ENCODE results near the gene RAET1E. TPM values are rescaled to one million over a fixed set of nuclear protein-coding genes. Genes with fewer than 3 reads are reported as not detected.
"Not testable (repeated sequence)": the region's sequence is repeated elsewhere in the genome, so short reads cannot be mapped to it uniquely, and the experiment has no call there.

RAET1E gene
- total RNA-seq, 1 experiment from 2014 or later = 2.8 TPM

DNA sequence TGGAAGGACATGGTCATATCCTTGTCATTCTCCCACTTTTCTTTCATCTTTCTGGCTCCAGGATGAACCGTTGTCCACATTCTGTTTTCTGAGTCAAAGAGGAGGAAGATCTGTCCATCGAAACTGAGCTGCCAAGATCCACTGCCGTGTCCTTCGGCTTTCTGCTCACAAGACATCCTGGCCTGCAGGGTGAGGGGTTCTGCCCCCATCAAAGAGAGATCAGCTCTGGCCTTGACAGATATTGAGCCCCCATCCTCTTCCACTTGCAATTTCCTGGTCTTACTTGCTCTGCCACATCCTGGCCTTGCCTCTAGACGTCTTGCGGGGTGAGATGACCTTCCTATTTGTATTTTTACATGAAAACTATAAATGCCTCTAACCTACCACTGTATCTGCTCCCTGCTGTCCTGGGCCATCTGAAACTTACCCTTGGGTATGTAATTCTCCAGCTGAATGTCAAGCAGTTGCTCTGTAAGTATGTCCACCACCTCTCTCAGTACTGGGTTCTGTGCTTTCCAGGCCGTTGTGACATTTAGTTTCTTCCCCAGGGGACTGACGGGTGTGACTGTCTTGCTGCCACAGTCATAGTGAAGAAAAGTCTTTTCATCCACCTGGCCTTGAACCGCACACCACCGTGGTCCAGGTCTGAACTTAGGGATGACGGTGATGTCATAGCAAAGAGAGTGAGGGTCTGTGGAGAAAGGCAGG lies 21.4 kb upstream of the RAET1E start:
- H3K36me3 ChIP-seq, DNase-seq, H3K4me3 ChIP-seq, H3K9me3 ChIP-seq, H3K27me3 ChIP-seq: not testable (repeated sequence)

DNA sequence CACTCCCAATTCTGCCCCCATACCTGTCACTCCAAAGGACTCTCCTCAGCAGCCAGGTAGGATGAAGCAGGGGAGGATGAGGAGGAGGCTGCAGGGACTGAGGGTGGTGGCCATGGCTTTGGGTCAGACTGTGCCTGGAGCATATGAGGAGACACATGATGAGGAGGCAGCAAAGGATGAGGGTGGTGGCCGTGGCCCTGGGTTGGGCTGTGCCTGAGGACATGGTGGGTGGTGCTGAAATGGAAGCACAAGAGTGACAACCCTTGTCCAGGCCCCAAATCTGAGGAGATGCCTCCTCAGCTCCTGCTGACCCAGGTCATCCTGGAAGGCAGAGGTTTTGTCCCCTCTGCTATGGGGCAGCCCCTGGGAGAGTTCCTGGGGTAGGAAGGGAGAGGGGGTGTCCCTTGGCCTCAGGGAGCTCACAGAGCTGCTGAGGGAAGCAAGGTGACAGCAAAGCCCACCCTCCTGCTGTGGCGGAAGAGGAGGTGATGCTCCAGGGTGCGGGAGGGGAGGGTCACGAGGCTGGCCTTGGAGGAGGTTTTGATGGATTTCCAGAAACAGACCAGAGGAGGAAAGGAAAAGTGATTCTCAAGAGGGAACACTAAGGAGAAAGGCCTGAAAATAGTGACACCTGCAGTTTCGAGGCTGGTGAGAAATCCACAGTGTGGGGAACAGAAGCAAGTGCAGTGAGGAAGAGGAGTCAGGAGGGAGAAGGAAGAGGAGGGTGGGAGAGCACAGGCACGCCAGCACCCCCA lies 20.4 kb upstream of the RAET1E start:
- Histone ChIP-seq H3K36me3 (no peaks in the 10 kb centered on the region), H3K9me3 (no peaks in the 10 kb centered on the region)
- DNase-seq = no peak

GRCh38 chr6:149917679-149918078 lies 19.8 kb upstream of the RAET1E start:
- no peaks in the 10 kb centered on the region for H3K27me3 ChIP-seq

More for the DNA sequence above, 20.4 kb upstream of the RAET1E start:
- Histone ChIP-seq H3K27me3 (no peaks in the 10 kb centered on the region), H3K4me3 (no peak overlapping the region)

DNA sequence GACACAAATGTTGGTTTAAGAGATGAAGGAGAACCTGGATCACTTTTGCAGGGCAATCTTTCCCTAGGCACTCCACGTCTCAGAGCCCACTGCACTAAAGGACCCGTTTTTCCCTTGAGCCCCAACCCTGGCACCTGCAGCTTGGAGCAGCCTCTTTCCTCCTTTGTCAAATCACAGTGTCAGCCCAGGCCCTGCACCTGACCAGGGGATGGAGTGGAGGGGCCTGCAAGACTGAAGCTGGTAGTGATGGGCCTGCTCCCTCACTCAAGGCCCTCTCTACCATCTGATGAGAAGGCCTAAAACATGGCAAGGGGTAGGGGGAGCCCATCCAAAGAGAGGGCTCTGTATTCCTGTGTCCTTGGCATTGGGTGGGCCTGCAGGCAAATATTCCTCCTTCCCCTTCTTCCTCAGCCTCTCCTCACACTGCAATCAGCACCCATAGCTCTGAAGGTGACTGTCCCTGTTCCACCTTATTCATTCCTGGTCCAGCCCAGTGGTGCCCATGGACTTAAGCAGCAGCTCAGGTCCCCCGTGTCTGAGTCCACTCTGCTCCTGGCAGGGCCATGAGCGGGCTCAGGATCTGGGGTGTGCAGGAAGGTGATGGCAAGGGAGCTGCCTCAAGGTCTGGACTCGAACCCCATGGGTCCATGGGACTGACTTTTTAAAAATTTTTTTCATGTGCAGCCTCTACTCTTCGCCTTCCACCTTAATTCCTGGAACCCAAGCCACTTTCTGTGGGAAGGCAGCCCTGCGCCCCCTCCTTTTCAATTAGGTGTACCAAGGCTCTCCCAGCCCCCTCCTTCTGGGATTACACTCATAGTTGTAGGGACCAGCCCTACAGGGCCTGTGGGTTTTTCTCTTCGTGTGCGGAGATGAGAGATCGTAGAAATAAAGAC lies 18.3 kb upstream of the RAET1E start:
- H3K27me3 ChIP-seq = no peaks in the 10 kb centered on the region
- H3K36me3 ChIP-seq = no peaks in the 10 kb centered on the region
- H3K9me3 ChIP-seq = no peaks in the 10 kb centered on the region
- H3K4me3 ChIP-seq = no peak overlapping the region
- no peak for DNase-seq

More at GRCh38 chr6:149917679-149918078, 19.8 kb upstream of the RAET1E start:
- no peaks in the 10 kb centered on the region for H3K36me3 ChIP-seq
- no peaks in the 10 kb centered on the region for H3K9me3 ChIP-seq
- no peak for DNase-seq
- H3K4me3 ChIP-seq = no peak overlapping the region

DNA sequence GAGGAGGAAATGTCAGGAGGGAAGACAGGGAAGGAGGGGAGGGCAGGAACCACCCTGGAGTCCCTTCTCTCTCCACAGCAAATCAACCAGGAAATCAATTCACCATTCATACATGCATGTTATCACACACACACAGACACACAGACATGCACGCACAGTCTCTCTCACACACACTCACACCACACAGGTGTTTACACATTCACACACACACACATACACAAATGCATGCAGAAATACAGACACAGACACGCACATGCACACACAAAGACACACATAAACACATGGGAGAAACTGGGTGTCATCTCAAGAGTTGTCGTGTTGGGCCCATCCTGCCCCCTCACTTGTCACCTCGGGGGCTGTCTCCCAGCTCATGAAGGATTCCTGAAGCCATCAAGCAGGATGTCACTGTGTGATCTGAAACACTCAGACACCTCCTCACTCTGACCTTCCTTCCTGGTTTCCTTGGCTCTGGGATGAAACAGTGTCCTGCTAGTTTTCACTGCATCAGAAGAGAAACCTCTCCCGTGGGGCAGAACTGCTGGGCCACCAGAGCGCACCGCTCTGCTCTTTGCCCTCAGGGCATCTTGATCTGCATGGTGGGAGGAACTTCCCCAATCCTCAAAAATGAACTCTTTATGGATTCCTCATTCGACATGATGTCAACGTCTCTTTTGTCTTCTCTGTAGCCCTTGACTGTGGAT lies 15.8 kb upstream of the RAET1E start:
- no peaks in the 10 kb centered on the region for H3K36me3 ChIP-seq
- no peak overlapping the region for H3K4me3 ChIP-seq
- no peak for DNase-seq
- H3K27me3 ChIP-seq = no peaks in the 10 kb centered on the region
- no peaks in the 10 kb centered on the region for H3K9me3 ChIP-seq

DNA sequence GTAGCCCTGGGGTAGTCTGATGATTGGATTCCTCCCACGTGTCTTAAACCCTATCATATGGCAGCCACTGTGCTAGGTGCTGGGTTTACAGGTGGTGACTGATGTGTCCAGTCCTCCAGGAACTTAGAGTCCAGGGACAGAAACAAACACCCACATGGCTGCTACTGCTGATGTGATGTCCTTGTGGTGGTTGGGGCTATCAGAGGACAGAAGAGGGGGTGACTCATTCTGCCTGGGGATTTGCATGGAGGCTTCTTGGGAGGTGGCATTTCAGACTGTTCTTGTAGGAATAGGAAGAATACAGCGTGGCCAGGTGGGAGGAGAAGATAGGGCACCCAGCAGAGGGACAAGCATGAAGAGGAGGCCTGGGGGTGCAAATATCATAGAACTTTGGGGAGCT lies 15.2 kb upstream of the RAET1E start:
- no peak for DNase-seq
- Histone ChIP-seq H3K27me3 (no peaks in the 10 kb centered on the region), H3K4me3 (no peak overlapping the region), H3K36me3 (no peaks in the 10 kb centered on the region), H3K9me3 (no peaks in the 10 kb centered on the region; the same call in 1 of the 2 replicates)

- H3K27me3 ChIP-seq, H3K4me3 ChIP-seq, H3K36me3 ChIP-seq, DNase-seq, H3K9me3 ChIP-seq: not testable (repeated sequence)
Observed at GRCh38 chr6:149912680-149913079, 14.8 kb upstream of the RAET1E start.

DNA sequence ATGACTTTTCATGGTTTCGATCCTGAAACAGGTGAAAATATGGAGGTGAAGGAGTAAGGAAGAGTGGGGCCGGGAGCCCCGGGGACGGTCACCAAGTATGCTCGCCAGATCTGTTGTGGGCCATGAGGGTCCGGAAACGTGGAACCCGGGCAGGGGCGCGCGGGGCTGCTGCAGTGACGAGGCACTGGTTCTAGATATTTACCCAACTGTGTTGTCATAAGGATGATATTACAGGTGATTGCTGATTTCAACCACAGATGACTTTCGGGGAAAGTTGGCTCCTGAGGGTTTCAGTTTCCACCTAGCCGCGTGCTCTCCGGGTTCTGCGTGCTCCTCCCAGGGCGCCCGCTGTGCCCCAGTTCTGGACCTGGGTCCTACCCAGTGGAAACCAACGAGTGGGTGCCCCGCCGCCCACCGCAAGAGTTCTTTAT lies 12.8 kb upstream of the RAET1E start:
- Histone ChIP-seq H3K27me3 (no peaks in the 10 kb centered on the region), H3K36me3 (no peaks in the 10 kb centered on the region), H3K4me3 (no peak overlapping the region), H3K9me3 (no peaks in the 10 kb centered on the region; the same call in 1 of the 2 replicates)
- DNase-seq = no peak

- Histone ChIP-seq H3K36me3 (no peaks in the 10 kb centered on the region), H3K9me3 (no peaks in the 10 kb centered on the region; the same call in 1 of the 2 replicates), H3K4me3 (no peak overlapping the region), H3K27me3 (no peaks in the 10 kb centered on the region)
- DNase-seq = no peak
Observed at GRCh38 chr6:149909701-149910470, 12.0 kb upstream of the RAET1E start.

GRCh38 chr6:149908480-149908879 lies 10.6 kb upstream of the RAET1E start:
- not testable (repeated sequence) for H3K9me3 ChIP-seq, H3K4me3 ChIP-seq, DNase-seq, H3K36me3 ChIP-seq, H3K27me3 ChIP-seq

DNA sequence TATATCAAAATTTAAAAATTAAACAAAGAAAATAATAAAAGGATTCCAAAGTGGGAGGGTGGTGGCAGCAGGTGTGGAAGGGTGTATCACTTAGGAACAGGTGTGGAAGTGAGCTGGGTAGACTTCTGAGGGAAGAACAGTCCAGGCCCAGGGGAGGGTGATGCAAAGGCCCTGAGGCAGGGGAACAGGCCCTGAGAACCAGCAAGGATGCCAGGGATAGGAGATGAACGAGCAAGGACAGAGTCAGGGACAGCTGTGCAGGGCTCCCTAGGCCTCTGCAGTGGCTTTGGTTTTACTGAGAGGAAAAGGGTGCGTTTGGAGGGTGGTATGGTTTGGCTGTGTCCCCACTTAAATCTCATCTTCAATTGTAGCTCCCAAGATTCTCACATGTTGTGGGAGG lies 9.4 kb upstream of the RAET1E start:
- H3K27me3 ChIP-seq = no peaks in the 10 kb centered on the region
- no peak overlapping the region for H3K4me3 ChIP-seq
- no peaks in the 10 kb centered on the region for H3K36me3 ChIP-seq
- no peaks in the 10 kb centered on the region; the same call in 1 of the 2 replicates for H3K9me3 ChIP-seq
- DNase-seq = no peak

GRCh38 chr6:149906405-149906804 lies 8.5 kb upstream of the RAET1E start:
- no peaks in the 10 kb centered on the region; the same call in 1 of the 2 replicates for H3K9me3 ChIP-seq
- no peak for DNase-seq
- no peaks in the 10 kb centered on the region for H3K36me3 ChIP-seq
- no peak overlapping the region for H3K4me3 ChIP-seq
- H3K27me3 ChIP-seq = no peaks in the 10 kb centered on the region

DNA sequence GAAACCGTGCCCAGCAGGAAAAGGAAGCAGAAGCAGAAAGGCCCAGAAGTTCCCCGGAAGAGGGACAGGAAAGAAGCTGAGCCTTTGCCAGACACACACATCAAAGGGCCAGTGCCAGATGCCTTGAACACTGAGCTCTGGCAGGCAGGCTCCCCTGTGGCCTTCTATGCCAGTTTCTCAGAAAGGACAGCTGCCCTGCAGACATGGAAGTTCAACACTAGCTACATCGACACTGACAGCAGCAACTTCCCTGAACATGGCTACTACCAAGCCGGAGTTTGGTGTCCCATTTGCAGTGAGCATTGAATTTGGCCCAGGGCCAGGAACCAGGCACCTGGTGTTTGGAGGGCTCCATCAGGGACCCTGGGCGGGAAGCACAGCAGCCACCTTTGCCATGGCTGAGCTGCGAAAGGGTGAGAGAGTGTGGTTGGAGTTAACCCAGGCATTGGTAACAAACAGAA lies 8.0 kb upstream of the RAET1E start:
- Histone ChIP-seq H3K9me3 (no peaks in the 10 kb centered on the region; the same call in 1 of the 2 replicates), H3K36me3 (no peaks in the 10 kb centered on the region), H3K4me3 (no peak overlapping the region), H3K27me3 (no peaks in the 10 kb centered on the region)
- DNase-seq = no peak

DNA sequence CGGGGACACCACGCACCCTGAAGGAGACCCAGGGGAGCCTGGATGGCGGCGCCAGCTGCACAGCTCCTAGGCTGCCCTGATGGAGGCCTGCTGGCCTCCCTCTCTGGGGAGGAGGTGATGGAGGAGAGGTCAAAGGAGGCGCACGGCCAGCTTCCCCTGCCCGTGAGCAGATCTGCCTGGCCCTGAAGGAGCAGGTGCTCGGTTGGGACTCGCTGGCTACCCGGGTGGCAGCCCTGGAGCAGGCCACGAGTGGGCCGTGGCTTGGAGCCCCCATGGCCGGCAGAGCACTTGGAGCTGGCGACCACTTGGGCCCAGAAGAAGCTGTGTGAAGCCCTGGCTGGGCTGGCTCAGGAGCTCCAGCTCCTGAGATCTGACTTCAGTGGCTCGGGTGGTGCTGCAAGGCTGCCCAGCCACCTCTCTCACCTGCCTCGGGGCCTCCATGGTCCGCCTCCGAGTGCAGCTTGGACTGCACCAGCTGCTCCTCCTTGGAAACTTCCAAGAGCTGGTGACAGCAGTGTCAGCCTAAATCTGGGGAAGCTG lies 7.5 kb upstream of the RAET1E start:
- no peaks in the 10 kb centered on the region for H3K27me3 ChIP-seq
- H3K4me3 ChIP-seq = no peak overlapping the region
- no peaks in the 10 kb centered on the region for H3K36me3 ChIP-seq
- H3K9me3 ChIP-seq = no peaks in the 10 kb centered on the region; the same call in 1 of the 2 replicates
- DNase-seq = no peak

DNA sequence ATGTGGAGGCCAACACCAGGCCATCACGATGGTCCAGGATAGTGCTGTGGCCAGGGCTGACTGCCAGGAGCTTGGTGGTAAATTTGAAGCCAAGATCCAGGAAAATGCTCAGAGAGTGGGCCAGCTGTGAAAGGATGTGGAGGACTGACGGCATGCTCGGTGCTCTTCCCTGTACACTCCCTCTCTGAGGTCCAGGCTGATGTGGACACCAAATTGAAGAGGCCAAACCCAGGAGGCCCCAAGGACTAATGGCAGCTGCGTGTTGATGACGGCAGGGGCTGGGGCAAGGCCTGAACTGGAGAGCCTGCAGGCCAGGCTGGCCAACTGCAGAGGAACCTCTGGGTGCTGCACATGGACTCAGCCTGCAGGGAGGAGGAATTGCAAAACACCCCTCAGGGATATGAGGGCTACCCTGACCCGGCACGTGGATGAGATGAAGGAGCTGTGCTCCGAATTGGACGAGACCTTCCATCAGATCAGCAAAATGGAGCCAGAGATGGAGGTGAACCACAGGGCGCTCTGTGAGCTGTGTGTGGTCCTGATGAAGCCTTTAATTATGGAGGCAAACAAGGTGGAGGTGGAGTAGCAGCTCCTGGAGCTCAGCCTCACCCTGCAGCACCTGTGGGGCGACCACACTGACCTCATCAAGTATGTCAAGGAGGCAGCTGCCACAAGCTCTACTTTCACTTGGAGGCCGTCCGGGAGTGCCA lies 6.9 kb upstream of the RAET1E start:
- Histone ChIP-seq H3K9me3 (no peaks in the 10 kb centered on the region; the same call in 1 of the 2 replicates), H3K36me3 (no peaks in the 10 kb centered on the region), H3K4me3 (no peak overlapping the region), H3K27me3 (no peaks in the 10 kb centered on the region)
- DNase-seq = no peak

Measured in MG63 (cell line).